SU-DHL-6 (cell line): Measurements from ENCODE around the gene NUDT2.
"Not testable (repeated sequence)": the region's sequence is repeated elsewhere in the genome, so short reads cannot be mapped to it uniquely, and the experiment has no call there.

ENCODE experiments used
- EZH2phosphoT487 ChIP-seq: fragments of 200-600 bp; sonication (generic), shearing (Covaris generic); conservative IDR thresholded peaks from 2 replicates; pipeline ENCODE4 v1.6.1; 2018; ENCODE audit warnings: mild to moderate bottlenecking, antibody characterized with exemption, low read length, moderate library complexity, mixed read lengths
- TF ChIP-seq, protein P1 (sequence below): fragments of 200-600 bp; sonication (generic); IDR thresholded peaks from one replicate; pipeline ENCODE4 v1.5.1; 2017; ENCODE audit warnings: antibody characterized with exemption, mild to moderate bottlenecking, low read length, moderate library complexity; ENCODE audit not compliant: insufficient read depth, poor library complexity, severe bottlenecking

DNA sequence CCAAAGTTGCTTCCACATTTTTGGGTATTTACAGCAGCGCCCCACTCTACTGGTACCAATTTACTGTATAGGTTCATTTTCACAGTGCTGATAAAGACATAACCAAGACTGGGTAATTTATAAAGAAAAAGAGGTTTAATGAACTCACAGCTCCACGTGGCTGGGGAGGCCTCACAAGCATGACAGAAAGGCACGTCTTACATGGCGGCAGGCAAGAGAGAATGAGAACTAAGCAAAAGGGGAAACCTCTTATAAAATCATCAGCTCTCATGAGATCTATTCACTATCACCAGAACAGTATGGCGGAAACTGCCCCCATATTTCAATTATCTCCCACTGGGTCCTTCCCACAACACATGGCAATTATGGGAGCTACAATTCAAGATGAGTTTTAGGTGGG lies 39.4 kb downstream of the NUDT2 start:
- TF ChIP-seq, protein P1, sequence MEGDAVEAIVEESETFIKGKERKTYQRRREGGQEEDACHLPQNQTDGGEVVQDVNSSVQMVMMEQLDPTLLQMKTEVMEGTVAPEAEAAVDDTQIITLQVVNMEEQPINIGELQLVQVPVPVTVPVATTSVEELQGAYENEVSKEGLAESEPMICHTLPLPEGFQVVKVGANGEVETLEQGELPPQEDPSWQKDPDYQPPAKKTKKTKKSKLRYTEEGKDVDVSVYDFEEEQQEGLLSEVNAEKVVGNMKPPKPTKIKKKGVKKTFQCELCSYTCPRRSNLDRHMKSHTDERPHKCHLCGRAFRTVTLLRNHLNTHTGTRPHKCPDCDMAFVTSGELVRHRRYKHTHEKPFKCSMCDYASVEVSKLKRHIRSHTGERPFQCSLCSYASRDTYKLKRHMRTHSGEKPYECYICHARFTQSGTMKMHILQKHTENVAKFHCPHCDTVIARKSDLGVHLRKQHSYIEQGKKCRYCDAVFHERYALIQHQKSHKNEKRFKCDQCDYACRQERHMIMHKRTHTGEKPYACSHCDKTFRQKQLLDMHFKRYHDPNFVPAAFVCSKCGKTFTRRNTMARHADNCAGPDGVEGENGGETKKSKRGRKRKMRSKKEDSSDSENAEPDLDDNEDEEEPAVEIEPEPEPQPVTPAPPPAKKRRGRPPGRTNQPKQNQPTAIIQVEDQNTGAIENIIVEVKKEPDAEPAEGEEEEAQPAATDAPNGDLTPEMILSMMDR, result not testable (repeated sequence)
- not testable (repeated sequence) for TF ChIP-seq EZH2phosphoT487
